ENCODE data around the gene LRRC28.
A peak's percentile ranks its signal among the peaks of the same experiment; 100 is the strongest.

LRRC28 gene

DNA sequence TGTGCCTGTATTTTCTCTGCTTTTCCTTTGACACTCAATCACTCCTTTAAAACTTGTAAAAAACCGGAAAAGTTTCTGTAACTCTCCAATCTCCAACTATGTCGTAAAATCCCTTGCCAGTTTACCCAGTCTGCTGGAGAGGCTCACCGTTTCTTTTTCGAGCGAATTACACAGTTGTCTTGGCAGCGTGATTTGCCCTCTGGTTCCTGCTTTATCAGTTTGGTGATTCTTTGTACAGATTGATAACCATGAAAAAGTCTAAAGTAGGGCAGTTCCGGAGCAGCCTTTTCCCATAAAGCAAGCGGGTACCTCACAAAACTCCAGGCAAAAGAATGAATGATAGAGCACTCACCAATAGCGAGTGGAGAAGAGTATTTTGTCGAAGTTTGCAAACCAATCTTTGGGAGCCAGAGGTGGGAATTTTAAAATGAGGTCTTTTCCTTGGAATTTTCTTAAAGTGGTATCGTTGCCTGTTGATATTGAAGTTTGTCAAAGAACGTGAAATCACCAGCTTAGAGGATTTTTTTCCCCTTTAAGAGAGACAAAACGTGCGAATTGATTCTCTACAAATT is 1.9 kb upstream of the LRRC28 start, which contains the start of gene TTC23:
Gene TTC23 (minus strand): TSS at position 312 of the 572 bp plus-strand sequence. CDS start 20,869 bp downstream, outside the sequence.
- no peaks in the 10 kb centered on the region for H3K27me3 ChIP-seq (ENCODE audit: control insufficient read depth, insufficient read depth, low read length)
- H3K9me3 ChIP-seq (ENCODE audit: control insufficient read depth, insufficient read depth, low read length), result no peaks in the 10 kb centered on the region
- H3K4me1 ChIP-seq (ENCODE audit: control insufficient read depth, insufficient read depth, low read length), result peaks cover 7% of the 10 kb centered on the region; the same call in 1 of the 2 replicates
- peak within 1 kb of the TSS; percentile 65 for H3K9ac ChIP-seq (ENCODE audit: low read depth, low read length)
- H3K27ac ChIP-seq (ENCODE audit: low read depth, low read length), result peak within 1 kb of the TSS; percentile 92
- peak within 1 kb of the TSS; percentile 90 for H3K4me3 ChIP-seq (ENCODE audit: low read depth, low read length)
- H3K36me3 ChIP-seq (ENCODE audit: control insufficient read depth, insufficient read depth, low read length), result peaks cover 4% of the 10 kb centered on the region; the same call in 1 of the 2 replicates

- Histone ChIP-seq H3K9ac (ENCODE audit: low read depth, low read length) (no peak overlapping the region), H3K36me3 (ENCODE audit: control insufficient read depth, insufficient read depth, low read length) (no peaks in the 10 kb centered on the region), H3K27me3 (ENCODE audit: control insufficient read depth, insufficient read depth, low read length) (no peaks in the 10 kb centered on the region), H3K9me3 (ENCODE audit: control insufficient read depth, insufficient read depth, low read length) (no peaks in the 10 kb centered on the region), H3K4me3 (ENCODE audit: low read depth, low read length) (peak overlapping the region; percentile 90), H3K4me1 (ENCODE audit: control insufficient read depth, insufficient read depth, low read length) (peaks cover 7% of the 10 kb centered on the region; the same call in 1 of the 2 replicates), H3K27ac (ENCODE audit: low read depth, low read length) (peak overlapping the region; percentile 61)
Observed at GRCh38 chr15:99250001-99250400, 1.3 kb upstream of the LRRC28 start.

DNA sequence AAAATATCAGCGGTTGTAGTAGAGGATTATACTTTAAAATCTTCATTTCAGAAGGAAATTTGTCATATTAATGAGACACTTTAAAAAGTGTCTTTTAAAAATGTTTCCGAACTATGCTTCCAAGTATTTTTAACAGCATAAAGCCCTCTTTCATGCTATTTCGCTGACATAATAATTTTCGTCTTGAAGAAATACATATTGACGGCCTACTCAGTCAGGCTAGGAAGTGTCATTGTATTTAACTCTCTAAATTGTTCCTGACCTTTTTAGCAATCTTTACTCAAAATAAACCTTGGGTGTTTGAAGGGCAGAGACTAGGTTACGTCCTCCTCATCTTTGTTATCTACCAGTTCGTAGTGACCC is 806 bp upstream of the LRRC28 start:
- Histone ChIP-seq H3K9me3 (ENCODE audit: control insufficient read depth, insufficient read depth, low read length) (no peaks in the 10 kb centered on the region), H3K4me3 (ENCODE audit: low read depth, low read length) (peak overlapping the region; percentile 90), H3K9ac (ENCODE audit: low read depth, low read length) (peak overlapping the region; percentile 73), H3K36me3 (ENCODE audit: control insufficient read depth, insufficient read depth, low read length) (no peaks in the 10 kb centered on the region), H3K4me1 (ENCODE audit: control insufficient read depth, insufficient read depth, low read length) (peaks cover 7% of the 10 kb centered on the region; the same call in 1 of the 2 replicates), H3K27ac (ENCODE audit: low read depth, low read length) (peak overlapping the region; percentile 92), H3K27me3 (ENCODE audit: control insufficient read depth, insufficient read depth, low read length) (no peaks in the 10 kb centered on the region)

GRCh38 chr15:99252326-99252725 is 1.0 kb downstream of the LRRC28 start:
- Histone ChIP-seq H3K4me1 (ENCODE audit: control insufficient read depth, insufficient read depth, low read length) (peaks cover 7% of the 10 kb centered on the region; the same call in 1 of the 2 replicates), H3K9me3 (ENCODE audit: control insufficient read depth, insufficient read depth, low read length) (no peaks in the 10 kb centered on the region), H3K36me3 (ENCODE audit: control insufficient read depth, insufficient read depth, low read length) (no peaks in the 10 kb centered on the region), H3K27ac (ENCODE audit: low read depth, low read length) (no peak overlapping the region), H3K9ac (ENCODE audit: low read depth, low read length) (no peak overlapping the region), H3K27me3 (ENCODE audit: control insufficient read depth, insufficient read depth, low read length) (no peaks in the 10 kb centered on the region), H3K4me3 (ENCODE audit: low read depth, low read length) (peak overlapping the region; percentile 88)

- no peak overlapping the region for H3K27ac ChIP-seq (ENCODE audit: low read depth, low read length)
- H3K4me1 ChIP-seq (ENCODE audit: control insufficient read depth, insufficient read depth, low read length), result peaks cover 2% of the 10 kb centered on the region; the same call in 1 of the 2 replicates
- no peaks in the 10 kb centered on the region for H3K9me3 ChIP-seq (ENCODE audit: control insufficient read depth, insufficient read depth, low read length)
- H3K4me3 ChIP-seq (ENCODE audit: low read depth, low read length), result no peak overlapping the region
- H3K36me3 ChIP-seq (ENCODE audit: control insufficient read depth, insufficient read depth, low read length), result no peaks in the 10 kb centered on the region
- H3K27me3 ChIP-seq (ENCODE audit: control insufficient read depth, insufficient read depth, low read length), result no peaks in the 10 kb centered on the region
- no peak overlapping the region for H3K9ac ChIP-seq (ENCODE audit: low read depth, low read length)
Observed at GRCh38 chr15:99253381-99254090, 2.3 kb downstream of the LRRC28 start.

DNA sequence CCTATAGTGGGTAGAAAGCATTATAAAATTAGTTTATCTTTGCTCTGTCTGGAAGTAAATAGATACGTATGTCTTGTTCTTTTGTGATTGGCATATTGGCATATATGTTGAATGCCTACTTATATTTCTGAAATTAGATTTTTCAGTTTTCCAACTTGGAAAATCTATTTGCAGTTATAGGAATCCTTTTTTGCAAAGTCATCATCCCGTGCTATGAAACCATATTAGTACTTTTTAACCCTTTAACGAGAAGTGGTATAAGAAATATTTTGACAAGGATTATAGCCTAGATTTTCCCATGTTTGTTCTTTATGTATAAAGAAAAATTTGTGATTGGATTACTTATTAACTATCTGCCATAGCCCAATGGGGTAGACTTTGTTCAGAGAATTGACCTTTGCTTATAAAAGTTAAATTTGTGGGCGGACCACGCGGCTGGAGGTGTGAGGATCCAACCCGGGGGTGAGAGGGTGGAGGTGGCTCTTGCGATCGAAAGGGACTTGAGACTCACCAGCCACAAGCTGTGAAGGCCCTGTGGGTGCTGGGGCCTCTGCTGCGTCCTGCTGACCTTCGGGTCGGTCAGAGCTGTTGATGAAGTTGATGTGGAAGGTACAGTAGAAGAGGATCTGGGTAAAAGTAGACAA is 5.9 kb downstream of the LRRC28 start:
- no peaks in the 10 kb centered on the region for H3K36me3 ChIP-seq (ENCODE audit: control insufficient read depth, insufficient read depth, low read length)

GRCh38 chr15:99264125-99264524 is 12.8 kb downstream of the LRRC28 start:
- no peak overlapping the region for H3K4me3 ChIP-seq (ENCODE audit: low read depth, low read length)
- no peak overlapping the region for H3K27ac ChIP-seq (ENCODE audit: low read depth, low read length)
- H3K9me3 ChIP-seq (ENCODE audit: control insufficient read depth, insufficient read depth, low read length), result no peaks in the 10 kb centered on the region
- peaks cover 8% of the 10 kb centered on the region; the same call in 1 of the 2 replicates for H3K4me1 ChIP-seq (ENCODE audit: control insufficient read depth, insufficient read depth, low read length)
- H3K27me3 ChIP-seq (ENCODE audit: control insufficient read depth, insufficient read depth, low read length), result no peaks in the 10 kb centered on the region
- no peaks in the 10 kb centered on the region for H3K36me3 ChIP-seq (ENCODE audit: control insufficient read depth, insufficient read depth, low read length)
- H3K9ac ChIP-seq (ENCODE audit: low read depth, low read length), result no peak overlapping the region

More for the DNA sequence above, 5.9 kb downstream of the LRRC28 start:
- H3K9ac ChIP-seq (ENCODE audit: low read depth, low read length), result no peak overlapping the region
- no peaks in the 10 kb centered on the region for H3K27me3 ChIP-seq (ENCODE audit: control insufficient read depth, insufficient read depth, low read length)
- no peak overlapping the region for H3K4me3 ChIP-seq (ENCODE audit: low read depth, low read length)
- H3K4me1 ChIP-seq (ENCODE audit: control insufficient read depth, insufficient read depth, low read length), result no peaks in the 10 kb centered on the region
- no peak overlapping the region for H3K27ac ChIP-seq (ENCODE audit: low read depth, low read length)
- H3K9me3 ChIP-seq (ENCODE audit: control insufficient read depth, insufficient read depth, low read length), result no peaks in the 10 kb centered on the region

- no peak overlapping the region for H3K27ac ChIP-seq (ENCODE audit: low read depth, low read length)
- no peak overlapping the region for H3K9ac ChIP-seq (ENCODE audit: low read depth, low read length)
- peaks cover 8% of the 10 kb centered on the region; the same call in 1 of the 2 replicates for H3K4me1 ChIP-seq (ENCODE audit: control insufficient read depth, insufficient read depth, low read length)
- no peak overlapping the region for H3K4me3 ChIP-seq (ENCODE audit: low read depth, low read length)
- H3K27me3 ChIP-seq (ENCODE audit: control insufficient read depth, insufficient read depth, low read length), result no peaks in the 10 kb centered on the region
- no peaks in the 10 kb centered on the region for H3K36me3 ChIP-seq (ENCODE audit: control insufficient read depth, insufficient read depth, low read length)
- no peaks in the 10 kb centered on the region for H3K9me3 ChIP-seq (ENCODE audit: control insufficient read depth, insufficient read depth, low read length)
Observed at GRCh38 chr15:99265541-99266070, 14.3 kb downstream of the LRRC28 start.

- H3K9ac ChIP-seq (ENCODE audit: low read depth, low read length), result no peak overlapping the region
- no peaks in the 10 kb centered on the region for H3K27me3 ChIP-seq (ENCODE audit: control insufficient read depth, insufficient read depth, low read length)
- no peaks in the 10 kb centered on the region for H3K36me3 ChIP-seq (ENCODE audit: control insufficient read depth, insufficient read depth, low read length)
- no peaks in the 10 kb centered on the region for H3K9me3 ChIP-seq (ENCODE audit: control insufficient read depth, insufficient read depth, low read length)
- H3K4me1 ChIP-seq (ENCODE audit: control insufficient read depth, insufficient read depth, low read length), result peaks cover 8% of the 10 kb centered on the region; the same call in 1 of the 2 replicates
- no peak overlapping the region for H3K4me3 ChIP-seq (ENCODE audit: low read depth, low read length)
- no peak overlapping the region for H3K27ac ChIP-seq (ENCODE audit: low read depth, low read length)
Observed at GRCh38 chr15:99267957-99268356, 16.7 kb downstream of the LRRC28 start.

- H3K4me1 ChIP-seq (ENCODE audit: control insufficient read depth, insufficient read depth, low read length), result peaks cover 8% of the 10 kb centered on the region; the same call in 1 of the 2 replicates
- H3K9ac ChIP-seq (ENCODE audit: low read depth, low read length), result no peak overlapping the region
- no peaks in the 10 kb centered on the region for H3K27me3 ChIP-seq (ENCODE audit: control insufficient read depth, insufficient read depth, low read length)
- no peaks in the 10 kb centered on the region for H3K36me3 ChIP-seq (ENCODE audit: control insufficient read depth, insufficient read depth, low read length)
- H3K27ac ChIP-seq (ENCODE audit: low read depth, low read length), result no peak overlapping the region
- no peak overlapping the region for H3K4me3 ChIP-seq (ENCODE audit: low read depth, low read length)
- no peaks in the 10 kb centered on the region for H3K9me3 ChIP-seq (ENCODE audit: control insufficient read depth, insufficient read depth, low read length)
Observed at GRCh38 chr15:99268431-99268830, 17.1 kb downstream of the LRRC28 start.

Measured in HUES48 (cell line).